ENCODE results near the gene KLHL29.

The KLHL29 gene

DNA sequence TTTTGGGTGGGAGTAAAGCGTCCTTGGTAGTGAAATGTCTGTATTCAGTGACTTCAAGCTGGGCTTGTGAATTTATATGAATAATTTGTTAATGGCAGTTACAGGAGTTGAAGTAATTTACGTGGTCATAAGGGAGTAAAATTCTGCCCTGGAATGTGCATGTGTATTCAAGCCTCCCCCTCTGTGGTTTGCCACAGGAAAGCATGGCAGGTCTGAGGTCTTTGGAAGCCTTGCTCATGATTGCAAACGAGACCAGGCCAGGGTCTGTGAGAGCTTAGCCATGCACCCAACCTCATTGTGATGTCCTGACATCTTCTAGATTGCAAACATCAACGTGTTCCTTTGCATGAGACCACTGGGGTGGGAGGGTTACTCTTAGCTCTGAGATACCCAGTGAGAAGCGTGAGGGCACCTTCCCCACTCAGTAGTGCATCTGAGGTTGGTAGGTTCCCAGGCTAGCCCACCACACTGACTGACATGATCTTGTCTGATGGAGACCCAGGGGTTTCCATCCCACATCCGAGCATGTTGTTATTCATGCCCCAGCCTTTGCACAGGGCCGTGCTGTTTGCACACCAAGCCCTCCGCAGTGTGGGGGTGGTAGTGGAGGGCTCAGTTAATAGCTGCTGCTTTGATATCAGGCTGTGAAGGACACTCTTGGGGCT, 216.5 kb downstream of the KLHL29 start:
- DNase-seq, result no peak

DNA sequence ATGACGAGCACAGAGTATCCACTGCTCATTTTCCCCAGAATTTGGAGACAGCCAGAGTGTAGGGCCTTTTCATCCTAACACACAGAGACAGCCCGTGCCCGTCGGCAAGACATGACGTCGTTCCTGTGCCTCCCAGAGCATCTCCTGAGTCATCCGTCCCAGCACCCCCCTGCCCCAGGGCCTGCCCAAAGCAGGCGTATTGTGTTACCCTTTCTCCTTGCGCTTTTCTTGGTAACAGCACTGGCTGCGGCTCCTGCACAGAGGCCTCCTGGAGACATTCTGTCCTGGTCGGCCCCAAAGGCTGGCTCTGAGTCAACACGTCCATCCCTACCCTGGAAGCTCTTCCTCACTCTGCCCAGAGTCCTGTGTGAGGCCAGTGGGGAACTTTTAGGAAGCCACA, 217.1 kb downstream of the KLHL29 start:
- no peak for DNase-seq

DNA sequence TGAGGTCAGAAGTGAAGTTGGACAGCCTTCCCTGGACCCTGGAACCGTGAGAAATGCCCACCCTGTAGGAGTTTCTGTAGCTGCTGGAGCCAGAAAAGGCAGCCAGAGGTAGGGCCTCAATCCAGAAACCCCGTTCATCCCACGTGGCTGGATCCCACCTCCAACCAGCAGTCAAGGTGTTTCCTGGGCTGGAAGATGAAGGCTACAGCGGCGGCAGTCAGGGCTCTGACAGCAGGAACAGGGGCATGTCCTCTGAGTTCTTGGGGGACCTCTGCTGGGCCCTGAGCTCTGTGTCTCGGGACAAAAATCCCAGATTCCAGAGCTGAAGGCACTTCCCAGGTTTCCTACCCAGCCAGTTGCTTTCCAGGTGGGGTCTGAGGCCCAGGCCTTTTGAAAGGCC, 218.2 kb downstream of the KLHL29 start:
- DNase-seq, result no peak

DNA sequence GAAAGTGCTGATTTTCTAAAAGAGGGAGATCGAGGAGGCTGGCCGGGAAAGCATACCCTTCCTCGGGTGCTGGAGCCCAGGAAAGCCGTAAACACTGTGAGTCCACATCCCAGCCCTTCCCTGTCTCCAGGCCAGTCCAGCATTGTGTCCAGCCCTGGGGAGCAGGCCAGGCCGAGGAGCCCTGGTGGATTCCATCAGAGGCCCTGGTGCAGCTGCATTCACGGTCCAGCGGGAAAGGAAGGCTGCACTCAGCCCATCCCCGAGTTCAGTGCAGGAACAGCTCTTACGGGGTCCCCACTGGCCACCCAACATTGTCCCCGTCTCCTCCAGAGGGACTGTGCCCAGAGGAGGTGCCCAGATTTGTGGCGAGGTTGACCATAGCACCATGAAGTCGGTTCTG, 218.6 kb downstream of the KLHL29 start:
- no peak for DNase-seq

DNA sequence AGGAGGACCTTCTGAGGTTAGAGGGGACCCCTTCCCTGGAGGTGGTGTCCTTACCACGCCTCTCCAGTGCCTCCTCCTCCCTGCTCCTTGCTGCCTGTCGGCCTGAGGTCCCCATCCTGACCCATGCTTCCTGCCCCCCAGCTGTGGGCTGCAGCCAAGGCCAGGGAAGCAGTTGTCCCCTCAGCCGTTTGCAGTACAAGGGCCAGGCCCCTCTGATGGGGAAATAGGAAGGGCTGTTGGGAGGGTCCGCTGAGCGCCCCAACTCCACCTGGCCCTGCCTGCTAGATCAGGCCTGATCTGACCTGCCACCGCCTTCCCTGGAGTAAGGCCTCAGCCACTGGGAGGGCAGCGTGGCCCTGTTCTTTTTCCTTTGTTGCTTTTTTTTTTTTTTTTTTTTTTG, 219.8 kb downstream of the KLHL29 start:
- no peak for DNase-seq

DNA sequence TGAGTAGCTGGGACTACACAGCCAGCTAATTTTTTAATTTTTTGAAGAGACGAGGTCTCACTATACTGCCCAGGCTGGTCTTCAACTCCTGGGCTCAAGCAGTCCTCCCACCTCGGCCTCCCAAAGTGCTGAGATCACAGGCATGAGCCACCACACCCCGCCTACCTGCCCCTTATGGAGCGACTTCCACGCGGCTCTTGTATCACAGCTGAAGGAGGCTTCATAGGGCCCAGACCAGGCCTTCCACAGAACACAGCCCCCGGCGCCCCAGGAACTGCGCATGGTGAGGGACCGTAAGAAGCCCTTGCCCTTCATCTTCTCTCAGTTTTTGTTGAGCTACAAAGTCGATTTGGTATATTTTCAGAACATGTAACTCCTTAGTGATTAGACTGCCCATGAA, 220.3 kb downstream of the KLHL29 start:
- no peak for DNase-seq

DNA sequence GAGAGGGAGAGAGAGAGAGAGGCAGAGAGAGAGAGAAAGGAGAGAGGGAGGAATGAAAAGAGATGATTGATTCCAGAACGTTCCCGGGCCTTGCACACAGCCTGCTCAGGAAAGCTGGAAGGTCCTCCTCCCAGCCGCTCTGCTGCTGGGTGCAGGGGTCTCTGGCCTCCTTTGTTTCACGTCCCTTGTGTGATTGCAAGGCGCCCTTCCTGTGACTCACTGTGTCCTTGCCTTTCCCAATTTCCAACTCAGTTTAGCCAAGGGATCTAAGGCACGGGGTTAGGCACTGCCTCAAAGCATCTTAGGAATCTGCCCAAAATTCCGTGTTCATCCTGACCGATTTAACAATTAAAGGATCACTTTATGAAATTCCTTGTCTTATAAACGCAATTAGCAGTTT, 221.2 kb downstream of the KLHL29 start:
- no peak for DNase-seq

DNA sequence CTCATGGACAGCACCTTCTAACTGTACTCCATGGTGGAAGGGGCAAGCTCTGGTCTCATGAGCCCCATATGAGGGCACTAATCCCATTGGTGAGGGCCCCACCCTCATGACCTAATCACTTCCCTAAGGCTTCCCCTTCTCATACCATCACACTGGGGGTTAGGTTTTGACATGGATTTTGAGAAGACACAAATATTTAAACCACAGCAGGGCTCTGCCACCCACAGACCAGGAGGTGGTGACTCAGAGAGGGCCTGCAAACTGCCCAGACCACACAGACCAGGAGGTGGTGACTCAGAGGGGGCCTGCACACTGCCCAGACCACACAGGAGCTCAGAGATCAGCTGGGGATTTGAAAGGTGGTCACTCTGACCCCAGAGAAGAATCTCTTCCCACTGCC, 222.0 kb downstream of the KLHL29 start:
- no peak for DNase-seq

DNA sequence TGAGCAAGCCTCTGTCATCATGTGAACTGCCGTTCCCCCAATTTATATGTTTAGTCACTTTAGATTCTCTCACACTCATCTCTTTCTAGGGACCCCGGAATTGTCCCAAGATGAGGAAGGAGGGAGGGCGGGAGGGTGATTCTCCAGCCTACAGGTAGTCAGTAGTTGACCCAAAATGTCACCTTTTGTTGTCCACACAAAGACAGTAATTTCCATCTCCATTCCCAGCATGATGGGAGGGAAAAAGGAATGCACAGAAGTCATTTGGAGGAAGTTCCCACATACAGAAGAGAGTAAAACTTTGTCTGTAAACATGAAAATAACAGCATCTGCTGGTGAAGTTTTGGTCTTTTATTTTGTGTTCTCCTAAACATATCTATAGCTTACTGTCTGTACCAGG, 222.9 kb downstream of the KLHL29 start:
- no peak for DNase-seq

DNA sequence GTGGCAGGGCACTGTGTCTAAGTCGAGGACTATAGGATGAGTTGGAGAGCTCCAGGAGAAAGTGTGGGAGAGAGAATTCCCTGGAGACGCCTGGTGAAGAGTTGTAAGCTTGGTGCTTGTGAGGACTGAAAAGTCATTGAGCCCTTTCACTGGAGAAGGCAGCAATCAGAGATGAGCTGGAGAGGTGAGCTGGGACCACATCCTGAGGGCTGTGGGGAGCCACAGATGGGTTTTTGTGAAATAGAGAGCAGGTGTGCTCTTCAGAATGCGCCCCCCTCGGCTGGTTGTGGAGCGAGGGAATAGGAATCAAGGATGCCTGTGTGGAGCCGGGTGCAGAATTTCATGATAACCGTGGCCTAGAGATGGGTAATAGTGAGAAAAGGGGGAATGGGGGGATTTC, 224.3 kb downstream of the KLHL29 start:
- no peak for DNase-seq

DNA sequence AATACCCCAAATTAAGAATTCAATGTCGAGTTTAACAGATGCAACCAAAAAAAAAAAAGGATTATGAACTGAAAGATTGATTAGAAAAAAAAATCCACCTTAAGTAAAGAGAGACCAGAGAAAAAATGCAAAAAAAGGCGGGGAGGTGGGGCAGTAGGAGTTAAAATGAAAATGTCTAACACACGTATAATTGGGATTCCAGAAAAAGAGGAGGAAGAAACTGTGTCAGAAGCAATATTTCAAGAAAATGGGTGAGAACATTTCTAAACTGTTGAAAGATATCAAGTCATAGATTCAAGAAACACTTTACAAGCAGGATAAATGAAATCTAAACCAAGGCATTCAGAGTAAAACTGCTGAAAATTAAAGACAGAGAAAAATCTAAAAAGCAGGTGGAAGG, 226.9 kb downstream of the KLHL29 start:
- no peak for DNase-seq

DNA sequence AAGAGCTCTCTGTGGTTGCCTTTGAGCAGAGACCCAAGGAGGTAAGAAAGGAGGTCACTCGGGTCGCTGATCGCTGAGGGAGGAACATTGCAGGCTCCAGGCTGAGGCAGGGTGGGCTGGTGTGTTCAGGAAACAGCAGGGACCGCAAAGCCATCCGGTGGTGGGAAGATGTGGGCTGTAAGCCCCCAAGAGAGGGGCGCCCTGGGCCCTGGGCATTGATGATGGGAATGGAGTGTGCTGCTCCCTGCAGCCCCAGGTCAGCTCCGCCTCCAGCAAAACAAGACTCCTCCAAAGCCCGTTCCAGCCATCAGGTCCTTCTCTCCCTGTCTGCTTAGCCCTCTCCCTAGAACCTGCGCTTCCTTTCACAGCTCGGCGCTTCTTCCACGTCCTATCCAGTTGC, 229.7 kb downstream of the KLHL29 start:
- DNase-seq, result no peak

DNA sequence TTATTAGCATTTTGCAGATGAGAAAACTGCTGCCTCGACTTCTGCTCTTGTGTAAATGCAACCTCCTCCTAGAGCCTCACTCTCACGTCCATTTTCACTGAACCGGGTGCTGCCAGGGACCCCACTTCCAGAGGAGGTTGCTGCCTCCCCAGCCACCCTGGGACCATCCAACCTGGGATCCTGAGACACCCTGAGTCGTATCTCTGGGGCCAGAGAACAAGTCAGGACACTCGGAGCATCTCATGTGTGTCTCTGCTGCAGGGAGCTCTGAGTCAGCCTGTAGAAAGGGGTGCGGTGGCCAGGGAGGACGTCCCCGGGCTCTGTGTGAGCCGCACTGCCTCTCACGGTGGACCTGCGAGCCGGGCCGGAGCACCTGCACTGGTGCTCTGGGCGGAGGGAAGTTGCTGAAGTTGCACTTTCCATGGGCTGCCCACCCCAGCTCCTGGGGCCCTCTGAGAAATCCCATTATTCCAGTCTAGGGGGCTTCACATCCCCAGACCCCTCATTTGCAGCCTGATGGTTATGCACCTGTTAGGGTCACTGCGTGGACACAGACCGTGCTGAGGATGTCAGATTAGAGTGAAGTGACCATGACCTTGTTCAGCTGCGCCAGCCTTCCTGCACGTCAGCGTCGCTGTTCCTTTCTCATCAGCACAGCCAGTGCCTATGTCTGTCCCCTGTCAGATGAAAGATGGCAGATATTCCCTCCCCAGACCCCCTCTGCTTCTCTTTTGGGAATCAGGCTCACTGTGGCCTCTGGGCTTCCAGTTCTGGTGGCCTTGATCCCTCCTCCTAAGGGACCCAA, 230.4 kb downstream of the KLHL29 start:
- no peak for DNase-seq

DNA sequence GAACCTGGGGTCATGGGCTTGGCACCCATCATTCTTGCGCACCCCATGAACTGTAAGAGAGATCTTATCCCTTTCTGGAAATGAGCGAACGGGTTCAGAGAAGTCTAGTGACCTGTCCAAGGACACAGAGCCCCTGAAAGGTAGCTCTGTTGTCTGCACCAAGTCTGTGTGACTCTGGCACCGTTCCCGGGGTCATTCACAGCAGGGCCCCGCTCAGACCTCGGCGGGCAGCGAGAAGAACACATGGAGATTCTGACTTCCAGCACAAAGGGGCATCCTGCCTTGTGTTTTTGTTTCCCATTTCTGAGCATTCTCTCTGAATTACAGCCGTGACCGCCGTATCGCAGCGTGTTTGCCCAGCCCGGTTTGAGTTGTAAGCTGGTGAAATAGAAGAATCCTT, 231.7 kb downstream of the KLHL29 start:
- no peak for DNase-seq

DNA sequence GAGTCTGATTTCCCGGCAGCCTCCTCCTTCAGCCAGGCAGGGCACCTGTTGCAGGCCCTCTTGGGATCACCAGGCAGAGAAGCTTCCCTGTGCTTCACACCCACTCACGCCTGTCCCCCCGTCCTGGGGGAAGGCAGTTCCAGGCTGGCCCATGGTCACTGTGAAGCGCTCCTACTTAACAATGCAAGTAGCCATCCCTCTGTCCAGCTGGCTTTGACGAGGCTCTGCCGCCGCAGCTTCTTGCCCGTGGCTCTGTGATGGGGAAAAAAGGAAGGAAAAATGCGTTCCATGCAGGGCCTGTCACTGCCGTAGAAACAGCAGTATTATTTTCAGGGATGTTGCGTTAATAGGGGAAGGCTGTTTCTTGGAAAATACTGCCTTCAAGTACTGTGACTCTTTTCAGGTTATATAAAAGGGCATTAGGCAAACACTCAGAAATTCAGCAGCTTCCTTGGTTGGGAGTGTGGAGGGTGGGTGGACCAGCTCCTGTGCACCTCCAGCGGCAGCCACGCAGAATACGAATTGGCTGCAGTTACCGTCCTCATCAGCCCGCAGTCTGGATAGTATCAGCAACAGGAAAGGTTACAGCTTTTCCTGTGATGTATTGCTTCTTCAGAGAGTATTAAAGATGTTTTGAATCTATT, 232.3 kb downstream of the KLHL29 start:
- DNase-seq, result no peak

DNA sequence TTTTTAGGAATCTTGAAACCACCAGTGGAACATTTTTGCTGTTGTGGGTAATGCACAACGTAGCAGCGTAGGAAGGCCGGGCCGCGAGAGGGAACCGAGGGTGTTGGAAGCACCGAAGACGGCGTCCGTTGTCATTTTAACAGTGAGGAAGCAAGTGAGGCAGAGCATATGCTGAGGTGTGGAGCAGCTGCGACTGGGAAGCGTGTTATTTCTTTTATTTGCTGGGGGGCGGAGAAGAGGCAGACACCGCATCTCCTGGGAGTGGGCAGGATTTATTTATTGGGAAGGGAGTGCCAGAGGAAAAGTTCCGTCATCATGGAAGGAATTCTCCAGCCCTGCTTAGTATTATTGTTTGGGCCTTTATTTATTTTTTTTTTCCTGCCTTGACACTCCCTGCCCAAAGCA, 232.8 kb downstream of the KLHL29 start:
- DNase-seq, result no peak

DNA sequence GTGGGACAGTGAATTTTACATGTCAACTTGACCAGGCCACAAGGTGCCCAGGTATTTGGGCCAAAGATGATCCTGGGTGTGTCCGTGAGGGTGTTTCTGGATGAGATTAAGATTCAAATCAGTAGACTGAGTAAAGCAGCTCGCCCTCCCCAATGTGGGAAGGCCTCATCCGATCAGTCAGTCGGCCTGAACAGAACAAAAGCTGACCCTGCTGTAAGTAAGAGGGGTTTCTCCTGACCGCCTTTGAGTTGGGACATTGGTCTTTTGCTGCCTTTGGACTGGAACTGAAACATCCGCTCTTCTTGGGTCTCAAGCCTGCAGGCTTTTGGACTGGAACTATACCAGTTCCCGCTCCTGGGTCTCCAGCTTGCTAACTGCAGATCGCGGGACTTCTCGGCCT, 233.3 kb downstream of the KLHL29 start:
- no peak for DNase-seq

DNA sequence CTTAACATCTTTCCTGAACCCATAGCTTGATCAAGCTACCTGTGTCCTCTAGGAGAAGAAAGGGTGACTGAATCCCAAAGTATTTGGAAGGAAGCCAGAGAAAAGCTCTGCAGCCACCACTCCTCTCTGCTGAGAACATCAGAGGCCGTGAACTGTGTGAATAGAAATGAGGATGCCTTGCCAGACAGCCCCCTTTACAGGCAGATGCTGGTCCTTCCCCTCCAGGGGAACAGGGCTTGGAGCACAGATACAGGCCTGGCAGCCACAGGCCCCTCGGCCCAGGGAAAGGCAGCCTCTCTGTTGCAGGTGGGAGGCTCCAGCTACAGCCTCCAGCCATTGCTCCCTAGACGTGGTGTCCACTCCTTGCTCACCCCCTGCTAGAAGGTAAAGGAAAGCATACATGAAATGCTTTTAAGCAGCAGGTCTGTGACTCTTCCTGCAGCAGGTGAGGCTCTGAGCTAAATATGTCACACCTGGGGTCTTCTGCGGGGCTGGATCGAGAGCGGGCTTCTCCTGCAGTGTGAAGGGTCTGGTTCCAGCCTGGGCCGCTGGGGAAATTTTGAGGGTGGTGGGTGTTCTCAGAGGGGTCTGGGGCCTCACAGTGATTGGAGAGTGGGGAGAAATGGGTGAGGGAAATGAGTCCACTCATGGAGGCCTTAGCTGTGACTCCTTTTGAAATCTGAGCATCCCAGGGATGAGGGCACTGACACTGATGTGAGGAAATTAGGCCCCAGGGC, 234.0 kb downstream of the KLHL29 start:
- no peak for DNase-seq

DNA sequence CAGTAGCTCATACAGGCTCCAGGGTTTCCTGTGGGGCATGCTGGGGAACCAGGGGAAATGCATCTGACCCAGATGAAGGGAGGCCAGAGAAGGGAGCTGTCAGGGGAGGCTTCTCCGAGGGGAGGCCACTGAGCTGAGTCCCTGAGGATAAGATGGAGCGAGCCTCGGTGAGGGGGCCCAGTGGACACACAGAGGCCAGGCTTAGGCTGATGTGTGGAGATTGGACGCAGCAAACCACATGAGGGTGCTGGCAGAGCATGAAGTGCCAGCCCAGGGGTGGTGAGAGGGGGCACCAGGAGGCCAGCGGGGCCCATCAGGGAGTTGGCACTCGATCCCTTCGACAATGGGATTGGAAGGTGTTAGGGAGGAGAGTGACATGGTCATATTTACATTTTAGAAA, 235.0 kb downstream of the KLHL29 start:
- DNase-seq, result no peak

DNA sequence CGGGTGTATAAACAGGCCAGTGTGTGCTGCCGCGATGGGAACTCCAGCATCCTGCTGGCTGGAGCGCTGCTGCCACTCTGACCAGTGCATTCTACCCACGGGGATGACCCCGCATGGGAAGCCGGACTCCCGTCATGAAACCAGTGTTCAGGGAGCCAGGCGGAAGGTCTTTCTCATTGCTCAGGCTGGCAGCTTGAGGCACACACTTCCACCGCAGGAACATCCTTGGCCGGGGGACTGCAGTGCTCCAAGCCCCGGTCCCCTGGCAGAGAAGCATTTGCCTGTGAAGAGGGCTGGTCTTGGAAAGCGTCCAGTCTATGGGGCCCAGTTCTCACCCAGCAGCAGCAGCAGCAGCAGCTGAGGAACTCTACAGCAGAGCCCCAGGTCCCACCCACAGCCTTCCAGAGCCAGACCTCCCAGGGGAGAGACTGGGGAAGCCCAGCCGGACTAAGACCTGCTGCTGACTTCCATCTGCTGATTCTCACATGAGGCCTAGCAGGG, 235.9 kb downstream of the KLHL29 start:
- DNase-seq, result peak; percentile 48

DNA sequence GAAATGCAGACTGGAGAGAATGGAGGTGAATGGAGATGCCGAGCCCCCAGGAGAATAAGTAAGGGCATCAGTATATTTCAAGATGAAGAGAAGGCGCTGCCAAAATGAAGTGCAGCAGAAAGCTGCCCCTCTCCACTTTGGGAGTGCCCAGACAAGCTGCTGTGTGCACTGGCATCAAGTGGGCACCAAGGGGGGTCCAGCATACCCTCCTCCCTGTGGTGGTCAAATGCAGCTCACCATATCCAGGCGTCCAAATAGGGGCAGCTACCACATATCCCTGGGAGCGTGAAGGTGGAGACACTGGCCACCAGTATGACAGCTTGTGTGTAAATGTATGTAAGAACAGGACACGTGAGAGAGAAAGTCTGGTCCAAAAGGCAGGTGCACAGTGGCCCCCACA, 236.6 kb downstream of the KLHL29 start:
- DNase-seq, result no peak

DNA sequence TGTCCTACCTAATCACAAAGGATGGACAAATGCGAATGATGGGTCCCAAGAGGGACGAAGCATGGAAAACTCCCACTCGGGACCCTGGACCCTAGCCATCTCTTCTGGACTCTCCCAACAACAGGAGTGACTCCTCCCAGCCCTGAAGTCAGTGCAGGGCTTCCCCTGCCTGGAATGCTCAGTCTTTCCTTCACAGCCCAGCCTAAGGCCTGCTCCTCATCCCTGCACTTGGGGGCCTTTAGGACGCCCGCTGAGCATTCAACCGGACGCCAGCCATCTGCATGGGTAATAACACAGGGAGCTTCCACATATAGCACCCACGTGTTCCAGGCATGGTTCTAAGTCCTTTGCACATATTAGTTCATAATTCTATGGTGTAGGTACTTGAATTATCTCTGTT, 237.5 kb downstream of the KLHL29 start:
- DNase-seq, result no peak

DNA sequence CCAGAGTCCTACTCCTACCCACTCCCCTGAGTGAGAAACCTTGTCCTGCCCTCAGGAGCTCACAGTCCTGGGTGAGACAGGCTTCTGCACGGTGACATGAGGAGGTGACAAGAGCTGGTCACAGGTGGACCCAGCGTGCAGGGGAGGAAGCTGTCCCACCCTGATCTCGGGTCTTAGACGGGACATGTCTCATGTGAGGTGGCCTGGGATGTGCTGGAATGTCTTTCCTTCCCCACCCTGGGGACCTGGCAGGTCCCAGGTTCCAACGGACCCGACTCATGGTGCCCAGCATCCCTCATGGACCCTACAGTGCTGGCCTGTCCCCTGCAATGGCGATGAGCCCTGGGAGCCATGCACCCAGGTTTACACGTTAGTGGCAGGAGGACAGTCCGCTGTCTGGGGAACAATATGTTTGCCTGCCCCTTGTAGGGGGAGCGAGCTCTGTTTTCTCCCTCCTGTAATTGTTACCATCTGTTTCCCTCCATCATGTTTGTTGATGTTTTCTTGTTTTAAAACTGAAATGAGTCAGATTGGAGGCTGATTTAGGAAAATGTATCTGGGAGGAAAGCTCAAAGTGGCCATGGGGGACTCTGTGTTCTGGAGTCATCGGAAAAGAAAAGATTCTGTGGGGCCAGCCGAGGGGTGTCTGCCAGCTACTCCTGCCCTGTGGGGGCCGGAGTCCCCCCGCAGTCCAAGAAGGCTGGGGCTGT, 238.1 kb downstream of the KLHL29 start:
- no peak for DNase-seq

Measured in NCI-H2081 treated with DMSO at 0.1 percent for 48 hours (cell line).